Smooth muscle cell (in vitro differentiated cells): ENCODE measurements around the gene PDIA2. TPM values are rescaled to one million over a fixed set of nuclear protein-coding genes. Genes with fewer than 3 reads are reported as not detected.

Experiments
- DNase-seq: peaks from one replicate; lab custom pipeline; 2025; ENCODE audit not compliant: unreplicated experiment; lab: John Stamatoyannopoulos, UW
- H2AFZ ChIP-seq: fragments of 200-600 bp; sonication (generic); 2 replicates; pipeline ENCODE4 v1.6.0; 2016; ENCODE audit warnings: antibody characterized with exemption, low read depth, mild to moderate bottlenecking
- H3F3A ChIP-seq: fragments of 200-600 bp; sonication (generic); 2 replicates; pipeline ENCODE4 v1.6.0; 2017; ENCODE audit warnings: antibody characterized with exemption, low read depth
- H3K27ac ChIP-seq: fragments of 200-600 bp; sonication (generic); 2 replicates; pipeline ENCODE4 v1.5.1; 2016; ENCODE audit warnings: low read depth, mild to moderate bottlenecking
- H3K27me3 ChIP-seq: fragments of 200-600 bp; sonication (generic); 2 replicates; pipeline ENCODE4 v1.6.1; 2016; ENCODE audit warnings: low read depth, mild to moderate bottlenecking
- H3K36me3 ChIP-seq: fragments of 200-600 bp; sonication (generic); 2 replicates; pipeline ENCODE4 v1.5.1; 2016; ENCODE audit warnings: low read depth
- H3K4me1 ChIP-seq: fragments of 200-600 bp; sonication (generic); 2 replicates; pipeline ENCODE4 v1.5.1; 2016; ENCODE audit warnings: low read depth
- H3K4me2 ChIP-seq: fragments of 200-600 bp; sonication (generic); 2 replicates; pipeline ENCODE4 v1.6.0; 2016; ENCODE audit warnings: mild to moderate bottlenecking
- H3K4me3 ChIP-seq: fragments of 200-600 bp; sonication (generic); 2 replicates; pipeline ENCODE4 v1.5.1; 2016; ENCODE audit warnings: mild to moderate bottlenecking
- H3K79me2 ChIP-seq: fragments of 200-600 bp; sonication (generic); 2 replicates; pipeline ENCODE4 v1.6.0; 2016; ENCODE audit warnings: low read depth, mild to moderate bottlenecking
- H3K9ac ChIP-seq: fragments of 200-600 bp; sonication (generic); 2 replicates; pipeline ENCODE4 v1.6.0; 2016; ENCODE audit warnings: low read depth
- H3K9me3 ChIP-seq: fragments of 200-600 bp; sonication (generic); replicated peaks from 2 replicates; pipeline ENCODE4 v1.5.1; 2016; ENCODE audit warnings: low read depth
- H4K20me1 ChIP-seq: fragments of 200-600 bp; sonication (generic); 2 replicates; pipeline ENCODE4 v1.6.0; 2016; ENCODE audit warnings: low read depth
- WGBS: methylation state at CpG from one replicate; pipeline ENCODE4 v1.1.7; 2016; ENCODE audit warnings: low lambda C conversion rate; 5-methylcytosine and 5-hydroxymethylcytosine counted together
- polyA plus RNA-seq: library from polyadenylated mRNA; unstranded; fragments of >200 nt; fragmentation: Nextera tagmentation; extraction: Ambion mirVana; gene quantifications from 2 replicates; pipeline ENCODE4 v1.2.1, GENCODE V29; 2016
- total RNA-seq: library from RNA; depleted of rRNA; stranded (reverse); fragments of >200 nt; gene quantifications from 2 replicates; pipeline ENCODE4 v1.2.3, GENCODE V29; 2014
- TF ChIP-seq, protein P1 (sequence below): fragments of 200-600 bp; sonication (generic); IDR thresholded peaks from 2 replicates; pipeline ENCODE4 v1.5.1; 2017; ENCODE audit warnings: borderline replicate concordance, mild to moderate bottlenecking, antibody characterized with exemption; ENCODE audit not compliant: insufficient read depth, poor library complexity, severe bottlenecking

The PDIA2 gene
- total and polyA plus RNA-seq, 2 experiments from 2014 or later, result 0.18 to 0.86 TPM

DNA sequence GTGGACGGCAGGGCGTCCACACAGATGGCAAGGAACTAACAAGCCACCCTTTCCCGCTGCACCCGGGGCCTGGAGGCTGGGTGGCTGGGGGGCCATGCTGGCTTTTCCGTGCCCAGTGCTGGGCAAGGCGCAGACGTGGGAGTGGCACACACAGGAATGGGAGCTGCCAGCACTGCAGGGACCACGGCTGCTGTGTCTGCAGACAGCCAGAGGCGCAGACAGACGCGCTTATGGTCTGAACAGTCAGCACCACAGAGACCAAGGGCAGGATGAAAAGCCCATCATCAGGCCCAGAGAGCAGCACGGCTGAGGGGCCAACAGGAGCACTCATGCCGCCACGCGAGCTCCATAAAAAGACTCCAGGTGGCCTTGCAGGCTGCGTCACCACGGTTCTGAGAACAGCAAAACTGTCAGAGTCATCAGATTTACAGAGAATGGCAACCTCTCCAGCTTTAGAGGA is 24.0 kb downstream of the PDIA2 start:
- WGBS, result 96% methylated on average over 17 of the region's 17 CpGs

DNA sequence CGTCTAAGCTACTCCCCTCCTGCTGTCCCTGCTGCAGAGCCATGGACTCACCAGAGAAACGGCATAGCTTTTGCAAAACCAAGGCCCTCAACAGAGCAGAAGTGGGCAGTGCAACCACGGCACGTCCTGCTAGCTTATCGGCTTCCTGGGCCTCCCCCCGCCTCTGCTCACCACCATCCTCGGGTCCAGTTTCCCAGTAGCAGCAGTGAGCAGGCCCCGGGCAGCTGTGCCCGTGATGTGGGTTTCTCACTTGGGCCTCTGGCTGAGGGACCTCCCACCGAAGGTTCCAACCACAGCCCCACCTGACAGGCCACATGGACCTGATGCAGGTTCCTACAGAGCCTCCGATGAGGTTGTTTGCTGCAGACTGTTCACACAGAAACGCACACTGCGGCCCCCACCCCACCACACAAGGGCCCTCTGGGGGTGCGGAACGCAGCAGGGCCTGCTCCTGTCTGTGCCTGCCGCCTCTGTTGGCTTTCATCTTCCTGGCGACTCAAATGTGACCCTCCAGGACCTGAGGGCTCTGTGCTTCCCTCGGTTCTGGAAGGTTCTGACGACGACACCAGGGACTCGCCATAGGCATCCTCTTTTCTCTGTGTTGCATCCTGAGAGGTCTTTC is 24.8 kb downstream of the PDIA2 start:
- no peak overlapping the region for H3K4me2 ChIP-seq
- 97% methylated on average over 21 of the region's 21 CpGs for WGBS
- H3K79me2 ChIP-seq, result peaks cover 2% of the 10 kb centered on the region
- H3K27me3 ChIP-seq, result no peaks in the 10 kb centered on the region
- TF ChIP-seq, protein P1, sequence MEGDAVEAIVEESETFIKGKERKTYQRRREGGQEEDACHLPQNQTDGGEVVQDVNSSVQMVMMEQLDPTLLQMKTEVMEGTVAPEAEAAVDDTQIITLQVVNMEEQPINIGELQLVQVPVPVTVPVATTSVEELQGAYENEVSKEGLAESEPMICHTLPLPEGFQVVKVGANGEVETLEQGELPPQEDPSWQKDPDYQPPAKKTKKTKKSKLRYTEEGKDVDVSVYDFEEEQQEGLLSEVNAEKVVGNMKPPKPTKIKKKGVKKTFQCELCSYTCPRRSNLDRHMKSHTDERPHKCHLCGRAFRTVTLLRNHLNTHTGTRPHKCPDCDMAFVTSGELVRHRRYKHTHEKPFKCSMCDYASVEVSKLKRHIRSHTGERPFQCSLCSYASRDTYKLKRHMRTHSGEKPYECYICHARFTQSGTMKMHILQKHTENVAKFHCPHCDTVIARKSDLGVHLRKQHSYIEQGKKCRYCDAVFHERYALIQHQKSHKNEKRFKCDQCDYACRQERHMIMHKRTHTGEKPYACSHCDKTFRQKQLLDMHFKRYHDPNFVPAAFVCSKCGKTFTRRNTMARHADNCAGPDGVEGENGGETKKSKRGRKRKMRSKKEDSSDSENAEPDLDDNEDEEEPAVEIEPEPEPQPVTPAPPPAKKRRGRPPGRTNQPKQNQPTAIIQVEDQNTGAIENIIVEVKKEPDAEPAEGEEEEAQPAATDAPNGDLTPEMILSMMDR, result no peak
- no peaks in the 10 kb centered on the region for H3F3A ChIP-seq
- H4K20me1 ChIP-seq, result peaks cover 29% of the 10 kb centered on the region
- no peaks in the 10 kb centered on the region for H3K9me3 ChIP-seq
- H3K4me3 ChIP-seq, result no peak overlapping the region
- no peak for DNase-seq
- H3K36me3 ChIP-seq, result no peaks in the 10 kb centered on the region
- H3K4me1 ChIP-seq, result no peaks in the 10 kb centered on the region
- no peak overlapping the region for H3K9ac ChIP-seq
- H2AFZ ChIP-seq, result no peak overlapping the region
- H3K27ac ChIP-seq, result no peak overlapping the region

More for the DNA sequence above, 24.0 kb downstream of the PDIA2 start:
- H3F3A ChIP-seq, result no peaks in the 10 kb centered on the region
- TF ChIP-seq, protein P1, result no peak
- H2AFZ ChIP-seq, result no peak overlapping the region
- H3K9me3 ChIP-seq, result no peaks in the 10 kb centered on the region
- no peaks in the 10 kb centered on the region for H3K4me1 ChIP-seq
- DNase-seq, result no peak
- H3K4me2 ChIP-seq, result no peak overlapping the region
- H3K36me3 ChIP-seq, result no peaks in the 10 kb centered on the region
- H4K20me1 ChIP-seq, result peaks cover 27% of the 10 kb centered on the region
- no peaks in the 10 kb centered on the region for H3K27me3 ChIP-seq
- H3K79me2 ChIP-seq, result peaks cover 2% of the 10 kb centered on the region
- H3K9ac ChIP-seq, result no peak overlapping the region
- no peak overlapping the region for H3K4me3 ChIP-seq
- no peak overlapping the region for H3K27ac ChIP-seq

DNA sequence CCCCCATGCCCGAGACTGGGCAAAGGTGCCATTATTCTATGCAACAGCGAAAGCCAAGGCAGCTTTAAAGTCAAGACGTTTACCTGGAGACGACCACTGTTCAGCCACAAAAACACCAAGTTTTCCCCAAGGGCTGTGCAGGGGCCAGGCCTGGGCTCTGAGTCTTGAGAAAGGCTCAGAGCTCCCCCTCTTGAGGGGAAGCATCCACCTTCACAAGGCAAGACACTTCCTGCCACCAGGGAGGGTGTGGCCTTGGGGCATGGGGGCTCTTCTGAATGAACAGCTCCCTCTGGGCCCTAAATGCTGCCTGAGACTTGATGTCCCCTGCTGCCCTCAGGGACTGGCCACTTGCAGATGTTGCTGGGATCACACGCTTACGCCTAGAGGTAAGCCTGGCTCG is 26.5 kb downstream of the PDIA2 start:
- Histone ChIP-seq H3F3A (no peaks in the 10 kb centered on the region), H3K4me2 (no peak overlapping the region), H3K27ac (no peak overlapping the region), H3K27me3 (no peaks in the 10 kb centered on the region), H3K4me3 (no peak overlapping the region), H2AFZ (no peak overlapping the region), H3K79me2 (peaks cover 2% of the 10 kb centered on the region), H3K36me3 (no peaks in the 10 kb centered on the region), H3K4me1 (no peaks in the 10 kb centered on the region), H4K20me1 (peaks cover 32% of the 10 kb centered on the region), H3K9ac (no peak overlapping the region), H3K9me3 (no peaks in the 10 kb centered on the region)
- no peak for DNase-seq
- TF ChIP-seq, protein P1, result no peak
- 97% methylated on average over 7 of the region's 7 CpGs for WGBS

DNA sequence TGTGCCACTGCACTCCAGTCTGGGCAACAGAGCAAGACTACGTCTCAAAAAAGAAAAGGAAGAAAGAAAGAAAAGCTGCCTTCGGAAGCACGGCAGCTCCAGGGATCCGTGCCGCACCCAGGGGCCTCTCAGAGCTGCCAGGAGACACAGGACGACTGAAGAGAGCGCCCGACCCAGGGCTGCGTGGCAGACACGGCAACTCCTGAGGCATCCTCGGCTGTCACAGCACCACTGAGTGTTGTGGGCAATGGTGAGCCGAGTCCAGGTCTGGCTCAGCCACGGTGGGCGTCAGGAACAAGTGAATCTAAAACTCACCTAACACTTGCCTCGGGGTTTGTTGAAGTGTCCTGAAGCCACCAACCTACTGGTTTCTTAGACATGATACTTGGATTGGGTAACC is 28.8 kb downstream of the PDIA2 start:
- H3K27me3 ChIP-seq, result no peaks in the 10 kb centered on the region
- no peak overlapping the region for H3K9ac ChIP-seq
- no peak overlapping the region for H2AFZ ChIP-seq
- H3K79me2 ChIP-seq, result peaks cover 20% of the 10 kb centered on the region
- no peak overlapping the region for H3K4me2 ChIP-seq
- no peak overlapping the region for H3K27ac ChIP-seq
- H3F3A ChIP-seq, result no peaks in the 10 kb centered on the region
- no peaks in the 10 kb centered on the region for H3K9me3 ChIP-seq
- TF ChIP-seq, protein P1, result no peak
- 97% methylated on average over 15 of the region's 15 CpGs for WGBS
- no peaks in the 10 kb centered on the region for H3K36me3 ChIP-seq
- no peaks in the 10 kb centered on the region for H3K4me1 ChIP-seq
- H4K20me1 ChIP-seq, result peaks cover 54% of the 10 kb centered on the region
- no peak for DNase-seq
- no peak overlapping the region for H3K4me3 ChIP-seq
